RCC 7860 (cell line): ENCODE results near the gene TDRD6.

Source experiments
- DNase-seq: peaks from one replicate; pipeline ENCODE4 v3.0.0-alpha.2; 2015; ENCODE audit warnings: low spot score
- FAIRE-seq: peaks from 2 replicates; lab custom pipeline; 2012; peaks lifted over from hg19 to GRCh38; lab: Jason Lieb, UNC

Gene TDRD6

GRCh38 chr6:46688117-46688965, 656 bp downstream of the TDRD6 start:
- DNase-seq, result no peak
- no peak for FAIRE-seq

GRCh38 chr6:46688966-46689335, 1.3 kb downstream of the TDRD6 start:
- FAIRE-seq, result no peak
- no peak for DNase-seq

- FAIRE-seq, result no peak
These were observed 2.0 kb downstream of the TDRD6 start for GRCh38 chr6:46689657-46690056.

GRCh38 chr6:46690141-46690755, 2.6 kb downstream of the TDRD6 start:
- DNase-seq, result no peak
- no peak for FAIRE-seq

More at GRCh38 chr6:46689657-46690056, 2.0 kb downstream of the TDRD6 start:
- no peak for DNase-seq

- FAIRE-seq (no peak), DNase-seq (no peak)
These were observed 3.3 kb downstream of the TDRD6 start for GRCh38 chr6:46690911-46691451.

- no peak for DNase-seq
- FAIRE-seq, result no peak
These were observed 12.3 kb downstream of the TDRD6 start for GRCh38 chr6:46699970-46700369.

- no peak for DNase-seq
- no peak for FAIRE-seq
These were observed 16.9 kb downstream of the TDRD6 start for GRCh38 chr6:46704562-46704961.

GRCh38 chr6:46706464-46706863, 18.8 kb downstream of the TDRD6 start:
- DNase-seq, result no peak
- FAIRE-seq, result no peak

- DNase-seq (no peak), FAIRE-seq (no peak)
These were observed 23.8 kb downstream of the TDRD6 start for GRCh38 chr6:46711491-46711890.

- FAIRE-seq (no peak), DNase-seq (no peak)
These were observed 27.5 kb downstream of the TDRD6 start for GRCh38 chr6:46715141-46715540.

- FAIRE-seq (no peak), DNase-seq (no peak)
These were observed 31.4 kb downstream of the TDRD6 start for GRCh38 chr6:46719099-46719498.

- no peak for DNase-seq
- no peak for FAIRE-seq
These were observed 32.7 kb downstream of the TDRD6 start for GRCh38 chr6:46720401-46720800.

GRCh38 chr6:46729787-46730326, 42.2 kb downstream of the TDRD6 start:
- DNase-seq (no peak), FAIRE-seq (no peak)

GRCh38 chr6:46730921-46731461, 43.3 kb downstream of the TDRD6 start:
- no peak for FAIRE-seq
- DNase-seq, result no peak

- DNase-seq, result no peak
- FAIRE-seq, result no peak
These were observed 45.7 kb downstream of the TDRD6 start for GRCh38 chr6:46733341-46733801.

GRCh38 chr6:46734867-46735719, 47.4 kb downstream of the TDRD6 start, which contains the start of gene PLA2G7:
PLA2G7 (minus strand) TSS chr6:46735375; CDS start chr6:46722891, 12,484 bp downstream.
- DNase-seq (no peak), FAIRE-seq (no peak)

GRCh38 chr6:46735720-46736031, 48.0 kb downstream of the TDRD6 start:
- no peak for FAIRE-seq
- no peak for DNase-seq

GRCh38 chr6:46736906-46737305, 49.2 kb downstream of the TDRD6 start:
- DNase-seq, result no peak
- no peak for FAIRE-seq

GRCh38 chr6:46741482-46741881, 53.8 kb downstream of the TDRD6 start:
- DNase-seq (no peak), FAIRE-seq (no peak)

GRCh38 chr6:46741910-46742309, 54.2 kb downstream of the TDRD6 start:
- FAIRE-seq (no peak), DNase-seq (no peak)
